CD8-positive, alpha-beta memory T cell (primary cell): Measurements from ENCODE around the gene ADGRV1. TPM values are rescaled to one million over a fixed set of nuclear protein-coding genes. Genes with fewer than 3 reads are reported as not detected.

Source experiments
- CTCF ChIA-PET: fragments of 350-600 bp; sonication (Branson Sonifier 250); formaldehyde crosslinking; loops from one replicate; lab custom pipeline; 2021; ENCODE audit warnings: antibody characterized with exemption; lab: Charles Lee
- POLR2A ChIA-PET: fragments of 350-600 bp; sonication (Branson Sonifier 250); formaldehyde crosslinking; loops from one replicate; lab custom pipeline; 2021; ENCODE audit warnings: antibody characterized with exemption; lab: Charles Lee
- DNase-seq, 5 donors: peaks; one replicate each; pipeline versions ENCODE4 v3.0.0 to v3.0.0-alpha.2; 2020 to 2022; ENCODE audit warnings: mixed read lengths in 1 of 5
- H3K27ac ChIP-seq: one replicate; pipeline ENCODE4 v1.7.0; 2013; ENCODE audit warnings: low read depth, mild to moderate bottlenecking, low read length, moderate library complexity
- H3K27me3 ChIP-seq: 2 replicates; pipeline ENCODE4 v1.7.0; 2013; ENCODE audit warnings: low read length, mild to moderate bottlenecking; ENCODE audit not compliant: insufficient read depth, poor library complexity, severe bottlenecking
- H3K36me3 ChIP-seq: 2 replicates; pipeline ENCODE4 v1.7.0; 2013; ENCODE audit warnings: mild to moderate bottlenecking, low read length, moderate library complexity; ENCODE audit not compliant: insufficient read depth
- H3K4me1 ChIP-seq: 2 replicates; pipeline ENCODE4 v1.7.0; 2013; ENCODE audit warnings: mild to moderate bottlenecking, low read length, moderate library complexity; ENCODE audit not compliant: insufficient read depth
- H3K4me3 ChIP-seq: 2 replicates; pipeline ENCODE4 v1.7.0; 2013; ENCODE audit warnings: mild to moderate bottlenecking, low read length
- H3K9me3 ChIP-seq: 2 replicates; pipeline ENCODE4 v1.7.0; 2013; ENCODE audit warnings: mild to moderate bottlenecking, low read length
- H3K27ac Mint-ChIP-seq, 8 donors: one replicate each; pipeline ENCODE4 v1.8.0; 2020 to 2021; ENCODE audit warnings: mixed read lengths in 8 of 8, mild to moderate bottlenecking in 6 of 8, inconsistent platforms in 3 of 8, moderate library complexity in 3 of 8
- H3K27me3 Mint-ChIP-seq, 2 donors: one replicate each; pipeline ENCODE4 v1.8.0; 2020 to 2021; ENCODE audit warnings: mixed read lengths in 2 of 2, mild to moderate bottlenecking in 1 of 2, moderate library complexity in 1 of 2
- H3K36me3 Mint-ChIP-seq, 3 donors: one replicate each; pipeline ENCODE4 v1.8.0; 2020 to 2021; ENCODE audit warnings: mixed read lengths in 3 of 3, inconsistent platforms in 1 of 3, mild to moderate bottlenecking in 1 of 3
- H3K4me1 Mint-ChIP-seq, 3 donors: one replicate each; pipeline ENCODE4 v1.8.0; 2020 to 2021; ENCODE audit warnings: mixed read lengths in 3 of 3, inconsistent platforms in 1 of 3, mild to moderate bottlenecking in 1 of 3
- H3K4me3 Mint-ChIP-seq, 7 donors: one replicate each; pipeline ENCODE4 v1.8.0; 2020 to 2021; ENCODE audit warnings: mixed read lengths in 7 of 7, mild to moderate bottlenecking in 6 of 7, moderate library complexity in 4 of 7, inconsistent platforms in 2 of 7
- H3K9me3 Mint-ChIP-seq, 5 donors: one replicate each; pipeline ENCODE4 v1.8.0; 2020 to 2022; ENCODE audit warnings: mixed read lengths in 5 of 5, mild to moderate bottlenecking in 3 of 5, moderate library complexity in 2 of 5, inconsistent platforms in 1 of 5
- polyA plus RNA-seq: library from polyadenylated mRNA; unstranded; fragments of 300-500 nt; fragmentation: Illumina TruSeq; gene quantifications from one replicate; pipeline ENCODE4 v1.2.3, GENCODE V29; 2021
- total RNA-seq, 2 experiments: library from RNA; stranded (reverse); gene quantifications; one replicate each; pipeline ENCODE4 v1.2.3, GENCODE V29; 2021

The ADGRV1 gene
- total and polyA plus RNA-seq, 3 experiments from 2014 or later, result 0.33 to 0.44 TPM; not detected in 1

DNA sequence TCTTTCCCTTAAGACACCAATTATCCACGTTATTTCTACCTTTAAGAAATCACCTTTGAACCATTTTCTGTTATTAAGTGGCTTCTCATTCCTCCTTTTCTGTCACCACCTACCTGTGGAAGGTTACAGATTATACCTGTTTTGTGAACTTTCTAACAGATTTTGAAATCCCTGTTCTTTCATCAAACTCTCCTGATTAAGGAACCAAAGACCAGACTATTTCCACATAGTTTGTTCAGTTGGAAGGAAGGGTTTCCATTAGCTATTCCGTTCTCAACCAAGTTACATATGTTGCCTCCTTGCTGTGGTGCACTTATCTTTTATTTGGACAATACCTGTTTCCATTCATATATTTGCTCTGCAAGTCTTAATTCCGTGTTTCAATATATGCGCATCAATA lies 343.6 kb downstream of the ADGRV1 start:
- no peak for DNase-seq
- Mint-ChIP-seq H3K4me3 (no peak overlapping the region), H3K4me1 (no peaks in the 10 kb centered on the region), H3K36me3 (no peaks in the 10 kb centered on the region), H3K9me3 (no peaks in the 10 kb centered on the region), H3K27me3 (peaks cover 3 to 11% of the 10 kb centered on the region in 2 donors), H3K27ac (no peak overlapping the region)
- Histone ChIP-seq H3K4me1 (no peaks in the 10 kb centered on the region), H3K27me3 (no peaks in the 10 kb centered on the region), H3K9me3 (no peaks in the 10 kb centered on the region), H3K36me3 (no peaks in the 10 kb centered on the region), H3K27ac (no peak overlapping the region), H3K4me3 (no peak overlapping the region)
- POLR2A ChIA-PET, result no interaction called here
- CTCF ChIA-PET, result interaction anchor here (1.2 kb wide), 1 partner anchor 24 kb away, joined by 3 read pairs; no protein-coding TSS in a partner anchor

DNA sequence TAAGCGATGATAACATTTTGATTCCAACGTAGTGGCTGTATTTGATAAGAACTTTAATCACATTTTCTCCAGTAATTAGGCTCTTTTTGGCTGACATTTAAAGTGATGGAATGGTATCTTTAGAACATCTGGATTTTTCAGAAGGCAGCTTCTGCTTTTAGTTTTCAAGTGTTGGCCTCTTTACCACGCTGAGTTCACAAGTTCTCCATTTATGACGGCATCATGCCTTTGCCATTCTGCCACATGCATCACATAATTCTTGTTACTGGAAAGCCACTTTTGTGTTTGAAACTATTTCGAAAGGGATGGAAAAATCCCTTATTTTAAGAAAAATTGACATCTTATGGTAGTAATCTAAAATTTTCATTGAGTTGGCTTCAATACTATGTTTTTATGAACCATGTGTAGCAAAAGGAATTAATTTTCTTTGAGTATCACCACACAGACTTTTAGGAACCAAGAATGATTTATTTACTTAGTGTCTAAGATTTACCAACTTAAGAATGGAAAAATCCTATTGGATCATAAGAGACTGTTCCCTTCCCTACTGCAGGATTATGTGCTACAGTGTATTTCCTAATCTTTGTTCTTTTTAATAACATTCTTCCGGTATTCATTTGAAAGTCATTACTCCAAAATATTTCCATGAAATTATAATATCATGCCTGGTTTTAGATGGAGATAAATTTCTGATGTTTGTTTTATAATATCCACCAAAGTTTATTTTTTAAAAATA lies 344.2 kb downstream of the ADGRV1 start:
- Mint-ChIP-seq H3K4me1 (no peaks in the 10 kb centered on the region), H3K27ac (no peak overlapping the region), H3K27me3 (peaks cover 3 to 15% of the 10 kb centered on the region in 2 donors), H3K4me3 (no peak overlapping the region), H3K9me3 (no peaks in the 10 kb centered on the region), H3K36me3 (no peaks in the 10 kb centered on the region)
- H3K27ac ChIP-seq, result no peak overlapping the region
- H3K9me3 ChIP-seq, result no peaks in the 10 kb centered on the region
- POLR2A ChIA-PET, result no interaction called here
- H3K4me3 ChIP-seq, result no peak overlapping the region
- no peak for DNase-seq
- H3K27me3 ChIP-seq, result no peaks in the 10 kb centered on the region
- no peaks in the 10 kb centered on the region for H3K4me1 ChIP-seq
- no peaks in the 10 kb centered on the region for H3K36me3 ChIP-seq
- CTCF ChIA-PET, result no interaction called here

DNA sequence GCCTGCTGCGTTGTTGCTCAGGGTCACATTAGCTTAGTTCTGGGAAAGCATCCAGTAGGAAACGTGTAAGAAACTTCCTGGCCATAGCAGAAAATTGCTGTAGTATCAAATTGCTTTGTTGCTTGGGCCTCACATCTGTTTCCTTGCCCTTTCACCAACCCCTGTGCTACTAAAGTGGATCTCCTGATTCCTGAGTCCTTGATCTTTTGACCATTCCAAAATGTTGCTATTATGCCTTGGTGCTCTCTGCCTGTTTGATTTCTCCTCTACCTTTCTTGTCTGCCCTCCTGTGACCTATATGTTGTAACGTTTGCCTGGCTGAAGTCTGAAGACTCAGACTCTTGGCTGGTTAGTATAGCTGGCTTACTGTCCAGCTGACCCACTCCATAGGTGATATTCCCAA lies 350.5 kb downstream of the ADGRV1 start:
- DNase-seq, result no peak
- H3K9me3 ChIP-seq, result no peaks in the 10 kb centered on the region
- ChIA-PET POLR2A (no interaction called here), CTCF (no interaction called here)
- H3K36me3 ChIP-seq, result no peaks in the 10 kb centered on the region
- H3K36me3 Mint-ChIP-seq, result no peaks in the 10 kb centered on the region
- H3K4me3 Mint-ChIP-seq, result no peak overlapping the region
- no peaks in the 10 kb centered on the region for H3K9me3 Mint-ChIP-seq
- H3K27me3 ChIP-seq, result no peaks in the 10 kb centered on the region
- H3K27ac ChIP-seq, result no peak overlapping the region
- no peak overlapping the region for H3K27ac Mint-ChIP-seq
- no peaks in the 10 kb centered on the region for H3K4me1 ChIP-seq
- H3K27me3 Mint-ChIP-seq, result peaks cover 3 to 16% of the 10 kb centered on the region in 2 donors
- H3K4me3 ChIP-seq, result no peak overlapping the region
- no peaks in the 10 kb centered on the region for H3K4me1 Mint-ChIP-seq

DNA sequence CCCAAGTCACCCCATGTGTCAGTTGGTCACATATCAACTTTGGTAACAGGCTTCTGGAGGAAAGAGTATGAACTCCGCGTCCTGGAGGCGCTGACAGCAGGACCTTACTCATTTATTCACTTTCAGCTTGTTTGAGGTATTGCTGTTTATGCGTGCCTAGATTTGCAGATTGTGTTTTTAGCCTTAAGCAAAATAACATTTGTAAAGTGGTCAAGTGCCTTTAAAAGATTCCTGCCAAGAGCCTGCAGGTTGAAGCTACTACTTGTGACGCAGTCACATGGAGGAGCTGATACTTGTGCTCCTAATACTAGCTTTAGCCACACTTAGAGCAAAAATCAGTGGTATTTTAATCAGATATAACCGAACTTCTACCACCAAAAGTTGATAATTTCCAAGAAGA lies 351.3 kb downstream of the ADGRV1 start:
- DNase-seq, result no peak
- no peak overlapping the region for H3K4me3 ChIP-seq
- no peak overlapping the region for H3K27ac ChIP-seq
- no peak overlapping the region for H3K4me3 Mint-ChIP-seq
- no peaks in the 10 kb centered on the region for H3K4me1 ChIP-seq
- H3K36me3 ChIP-seq, result no peaks in the 10 kb centered on the region
- no peak overlapping the region for H3K27ac Mint-ChIP-seq
- H3K9me3 Mint-ChIP-seq, result no peaks in the 10 kb centered on the region
- H3K27me3 ChIP-seq, result no peaks in the 10 kb centered on the region
- H3K9me3 ChIP-seq, result no peaks in the 10 kb centered on the region
- no peaks in the 10 kb centered on the region for H3K36me3 Mint-ChIP-seq
- ChIA-PET POLR2A (no interaction called here), CTCF (no interaction called here)
- peaks cover 3 to 13% of the 10 kb centered on the region in 2 donors for H3K27me3 Mint-ChIP-seq
- H3K4me1 Mint-ChIP-seq, result no peaks in the 10 kb centered on the region

DNA sequence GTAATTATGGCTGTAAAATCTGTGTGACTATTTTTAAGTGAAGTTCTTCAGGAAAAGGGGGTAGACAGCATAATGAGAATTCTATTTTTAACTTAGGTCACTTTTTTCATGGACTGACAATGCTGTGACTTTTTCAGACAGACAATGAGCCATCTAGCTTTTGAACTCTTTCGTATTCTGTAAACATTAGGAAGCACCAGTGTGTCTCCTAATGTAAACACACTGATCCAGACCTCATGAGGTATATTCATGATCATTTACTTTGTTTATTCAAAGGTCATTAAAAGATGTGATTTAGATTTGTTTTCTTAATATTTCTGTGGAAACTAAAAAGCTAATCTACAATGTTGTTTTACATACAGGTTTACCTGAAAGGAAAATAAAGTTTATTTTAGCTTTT lies 352.6 kb downstream of the ADGRV1 start:
- H3K27me3 Mint-ChIP-seq, result peaks cover 2 to 21% of the 10 kb centered on the region in 2 donors
- POLR2A ChIA-PET, result no interaction called here

DNA sequence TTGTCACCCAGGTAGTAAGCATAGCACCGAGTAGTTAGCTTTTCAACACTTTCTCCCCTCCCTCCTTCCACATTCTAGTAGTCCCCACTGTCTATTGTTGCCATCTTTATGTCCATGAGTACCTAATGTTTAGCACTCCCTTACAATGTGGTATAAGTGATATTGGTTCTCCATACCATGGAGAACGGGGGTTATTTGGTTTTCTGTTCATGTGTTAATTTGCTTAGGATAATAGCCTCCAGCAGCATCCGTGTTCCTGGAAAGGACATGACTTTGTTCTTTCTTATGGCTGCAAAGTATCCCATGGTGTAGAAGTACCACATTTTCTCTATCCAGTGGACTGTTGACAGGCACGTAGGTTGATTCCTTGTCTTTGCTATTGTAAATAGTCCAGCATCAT lies 353.9 kb downstream of the ADGRV1 start:
- Histone ChIP-seq H3K9me3 (no peaks in the 10 kb centered on the region), H3K27me3 (no peaks in the 10 kb centered on the region), H3K27ac (no peak overlapping the region), H3K36me3 (no peaks in the 10 kb centered on the region), H3K4me1 (no peaks in the 10 kb centered on the region), H3K4me3 (no peak overlapping the region)
- DNase-seq, result no peak
- Mint-ChIP-seq H3K9me3 (no peaks in the 10 kb centered on the region), H3K27ac (no peak overlapping the region), H3K36me3 (no peaks in the 10 kb centered on the region), H3K4me1 (no peaks in the 10 kb centered on the region), H3K27me3 (peaks cover 0 to 15% of the 10 kb centered on the region in 2 donors), H3K4me3 (no peak overlapping the region)
- ChIA-PET CTCF (interaction anchor here (1.5 kb wide), 1 partner anchor 20 kb away, joined by 4 read pairs; no protein-coding TSS in a partner anchor), POLR2A (no interaction called here)

More for the DNA sequence above, 352.6 kb downstream of the ADGRV1 start:
- DNase-seq, result no peak
- CTCF ChIA-PET, result interaction anchor here (1.1 to 1.5 kb wide), 2 partner anchors 18 to 21 kb away, joined by 3 to 4 read pairs; no protein-coding TSS in a partner anchor
- no peaks in the 10 kb centered on the region for H3K36me3 Mint-ChIP-seq
- Histone ChIP-seq H3K27me3 (no peaks in the 10 kb centered on the region), H3K27ac (no peak overlapping the region), H3K36me3 (no peaks in the 10 kb centered on the region), H3K4me3 (no peak overlapping the region), H3K9me3 (no peaks in the 10 kb centered on the region), H3K4me1 (no peaks in the 10 kb centered on the region)
- H3K27ac Mint-ChIP-seq, result no peak overlapping the region
- H3K9me3 Mint-ChIP-seq, result no peaks in the 10 kb centered on the region
- no peak overlapping the region for H3K4me3 Mint-ChIP-seq
- H3K4me1 Mint-ChIP-seq, result no peaks in the 10 kb centered on the region

DNA sequence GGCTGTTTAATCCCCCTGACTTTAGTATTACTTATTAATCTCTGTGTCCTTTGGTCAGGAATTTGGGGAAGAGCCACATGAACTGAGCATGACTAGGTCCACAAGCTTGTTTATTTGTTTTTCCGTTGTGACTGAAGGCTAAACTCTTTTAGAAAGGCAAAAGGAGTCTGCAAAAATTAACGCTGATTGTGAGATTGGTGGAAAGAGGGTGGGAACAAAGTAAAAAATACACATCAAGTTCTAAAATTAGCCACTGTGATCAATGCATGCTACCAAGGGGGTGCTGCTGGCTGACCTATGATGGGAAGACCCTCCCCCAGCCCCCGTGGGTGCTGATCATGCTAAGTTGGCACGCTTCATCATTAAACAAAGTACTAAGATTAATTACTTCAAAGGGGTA lies 356.8 kb downstream of the ADGRV1 start:
- DNase-seq, result no peak
- ChIA-PET CTCF (no interaction called here), POLR2A (no interaction called here)
- Histone ChIP-seq H3K9me3 (no peaks in the 10 kb centered on the region), H3K27ac (no peak overlapping the region), H3K4me1 (no peaks in the 10 kb centered on the region), H3K36me3 (no peaks in the 10 kb centered on the region), H3K27me3 (no peaks in the 10 kb centered on the region), H3K4me3 (no peak overlapping the region)
- H3K9me3 Mint-ChIP-seq, result no peaks in the 10 kb centered on the region
- H3K4me1 Mint-ChIP-seq, result no peaks in the 10 kb centered on the region
- H3K27ac Mint-ChIP-seq, result no peak overlapping the region
- H3K4me3 Mint-ChIP-seq, result no peak overlapping the region
- H3K36me3 Mint-ChIP-seq, result no peaks in the 10 kb centered on the region
- H3K27me3 Mint-ChIP-seq, result peaks cover 4 to 28% of the 10 kb centered on the region in 2 donors

DNA sequence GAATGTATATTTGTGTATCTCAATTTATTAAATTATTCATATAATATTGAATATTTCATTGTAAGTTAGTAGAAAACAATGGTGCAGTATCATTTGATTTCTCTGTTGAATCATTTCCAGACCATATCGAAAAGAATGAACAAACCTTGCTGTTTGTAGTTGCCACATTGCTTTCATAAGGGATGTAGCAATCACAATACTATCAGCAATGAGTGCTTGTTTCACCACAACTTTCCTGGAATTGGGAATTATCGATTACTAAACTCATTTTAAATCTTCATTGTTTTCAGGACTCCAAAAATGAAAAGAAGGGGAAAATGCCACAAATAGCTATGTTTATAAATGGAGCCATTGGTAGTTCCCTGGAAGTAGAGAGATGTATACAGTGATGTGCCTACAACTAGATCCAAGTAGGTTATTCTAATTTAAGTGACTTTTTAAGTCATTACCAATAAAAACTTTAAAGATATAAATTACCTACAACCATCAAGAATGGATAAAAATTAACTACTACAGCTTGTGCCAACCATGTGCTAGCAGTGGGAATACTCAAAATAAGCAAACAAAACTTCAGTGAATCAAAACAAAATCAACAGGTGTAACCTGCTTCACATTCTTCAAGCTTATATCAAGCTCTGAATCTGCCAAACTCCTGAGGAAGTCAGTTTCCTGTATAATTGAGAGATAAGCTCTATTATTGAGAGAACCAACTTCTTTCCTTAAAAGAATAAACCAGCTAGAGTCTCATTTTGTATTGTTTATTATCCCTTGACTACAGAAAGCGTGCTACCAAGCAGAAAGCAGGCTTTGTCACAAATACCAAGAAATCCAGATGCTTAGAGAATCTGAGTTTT lies 358.6 kb downstream of the ADGRV1 start:
- Histone ChIP-seq H3K27ac (no peak overlapping the region), H3K9me3 (no peaks in the 10 kb centered on the region), H3K27me3 (no peaks in the 10 kb centered on the region), H3K36me3 (no peaks in the 10 kb centered on the region), H3K4me1 (no peaks in the 10 kb centered on the region), H3K4me3 (no peak overlapping the region)
- no peak overlapping the region for H3K27ac Mint-ChIP-seq
- ChIA-PET CTCF (no interaction called here), POLR2A (no interaction called here)
- no peaks in the 10 kb centered on the region for H3K9me3 Mint-ChIP-seq
- H3K4me1 Mint-ChIP-seq, result no peaks in the 10 kb centered on the region
- H3K36me3 Mint-ChIP-seq, result no peaks in the 10 kb centered on the region
- DNase-seq, result no peak
- H3K4me3 Mint-ChIP-seq, result no peak overlapping the region
- H3K27me3 Mint-ChIP-seq, result peaks cover 4 to 23% of the 10 kb centered on the region in 2 donors
